WTC11 (cell line): Measurements from ENCODE around the gene NELFCD. TPM values are rescaled to one million over a fixed set of nuclear protein-coding genes. Genes with fewer than 3 reads are reported as not detected.

ENCODE experiments used
- ATAC-seq: fragments of 200-7000 bp; cut with Tn5 transposase; 2 replicates; pipeline ENCODE4 v1.10.0; 2021; ENCODE audit warnings: mild to moderate bottlenecking, moderate library complexity
- CTCF ChIA-PET: fragments of 300-600 bp; sonication (Branson Sonifier 250); formaldehyde crosslinking; loops from one replicate; lab custom pipeline; 2021; ENCODE audit warnings: antibody characterized with exemption; lab: Charles Lee
- POLR2A ChIA-PET: fragments of 350-600 bp; sonication (Branson Sonifier 250); formaldehyde crosslinking; loops from one replicate; lab custom pipeline; 2021; ENCODE audit warnings: antibody characterized with exemption; lab: Charles Lee
- DNase-seq: peaks from one replicate; pipeline ENCODE4 v3.0.0; 2021; ENCODE audit warnings: low spot score
- H3K27ac Mint-ChIP-seq: 2 replicates; pipeline ENCODE4 v1.8.0; 2021; ENCODE audit warnings: mixed read lengths
- H3K27me3 Mint-ChIP-seq: 2 replicates; pipeline ENCODE4 v1.8.0; 2021; ENCODE audit warnings: low read depth, mild to moderate bottlenecking, moderate library complexity, mixed read lengths
- H3K36me3 Mint-ChIP-seq: 2 replicates; pipeline ENCODE4 v1.8.0; 2021; ENCODE audit warnings: mixed read lengths
- H3K4me1 Mint-ChIP-seq: 2 replicates; pipeline ENCODE4 v1.8.0; 2022; ENCODE audit warnings: mixed read lengths
- H3K4me3 Mint-ChIP-seq: 2 replicates; pipeline ENCODE4 v1.8.0; 2021; ENCODE audit warnings: mild to moderate bottlenecking, moderate library complexity, mixed read lengths
- H3K9me3 Mint-ChIP-seq: 2 replicates; pipeline ENCODE4 v1.8.0; 2021; ENCODE audit warnings: mixed read lengths
- ATF1 ChIP-seq: sonication (generic); formaldehyde crosslinking; IDR thresholded peaks from 2 replicates; pipeline ENCODE4 v1.8.1; 2023; ENCODE audit warnings: mild to moderate bottlenecking, moderate library complexity, missing genetic modification reagents
- ETV6 ChIP-seq: sonication (generic); formaldehyde crosslinking; IDR thresholded peaks from 2 replicates; pipeline ENCODE4 v1.8.1; 2022; ENCODE audit warnings: mild to moderate bottlenecking, missing genetic modification reagents
- HMGA2 ChIP-seq: fragments of 250-450 bp; sonication (Bioruptor Pico); IDR thresholded peaks from 2 replicates; pipeline ENCODE4 v1.4.0; 2021; ENCODE audit warnings: mild to moderate bottlenecking, moderate library complexity
- KAT7 ChIP-seq: sonication (generic); formaldehyde crosslinking; IDR thresholded peaks from 2 replicates; pipeline ENCODE4 v1.8.1; 2023; ENCODE audit warnings: missing genetic modification reagents, mild to moderate bottlenecking, borderline replicate concordance
- MXD4 ChIP-seq: fragments of 250-450 bp; sonication (Bioruptor Pico); IDR thresholded peaks from 2 replicates; pipeline ENCODE4 v1.8.0; 2021; ENCODE audit warnings: mild to moderate bottlenecking, moderate library complexity, borderline replicate concordance
- NR3C1 ChIP-seq: sonication (generic); formaldehyde crosslinking; conservative IDR thresholded peaks from 2 replicates; pipeline ENCODE4 v1.8.1; 2023; ENCODE audit warnings: low read depth, mild to moderate bottlenecking, missing genetic modification reagents
- PRRX2 ChIP-seq: fragments of 250-450 bp; sonication (Bioruptor Pico); IDR thresholded peaks from 2 replicates; pipeline ENCODE4 v1.8.0; 2021; ENCODE audit warnings: mild to moderate bottlenecking
- RORB ChIP-seq: fragments of 250-450 bp; sonication (Bioruptor Pico); IDR thresholded peaks from 2 replicates; pipeline ENCODE4 v1.9.0; 2021; ENCODE audit warnings: mild to moderate bottlenecking
- SMAD3 ChIP-seq: sonication (generic); formaldehyde crosslinking; IDR thresholded peaks from 2 replicates; pipeline ENCODE4 v1.8.0; 2022; ENCODE audit warnings: missing genetic modification reagents, mild to moderate bottlenecking, borderline replicate concordance
- SP1 ChIP-seq: sonication (generic); formaldehyde crosslinking; conservative IDR thresholded peaks from 2 replicates; pipeline ENCODE4 v1.8.1; 2022; ENCODE audit warnings: missing genetic modification reagents
- TCF7 ChIP-seq: sonication (generic); formaldehyde crosslinking; IDR thresholded peaks from 2 replicates; pipeline ENCODE4 v1.8.0; 2022; ENCODE audit warnings: mild to moderate bottlenecking, low read depth, missing genetic modification reagents, moderate library complexity
- ZNF121 ChIP-seq: sonication (generic); formaldehyde crosslinking; IDR thresholded peaks from 2 replicates; pipeline ENCODE4 v1.8.0; 2023; ENCODE audit warnings: missing genetic modification reagents
- ZNF317 ChIP-seq: sonication (generic); formaldehyde crosslinking; IDR thresholded peaks from 2 replicates; pipeline ENCODE4 v1.8.1; 2023; ENCODE audit warnings: low read depth, mild to moderate bottlenecking, moderate library complexity, missing genetic modification reagents, borderline replicate concordance
- ZNF671 ChIP-seq: fragments of 250-450 bp; sonication (Bioruptor Pico); IDR thresholded peaks from 2 replicates; pipeline ENCODE4 v1.8.0; 2021; ENCODE audit warnings: mild to moderate bottlenecking
- total RNA-seq: library from RNA; stranded (reverse); gene quantifications from 3 replicates; pipeline ENCODE4 v1.2.3, GENCODE V29; 2021
- TF ChIP-seq, protein P1 (sequence below): sonication (generic); formaldehyde crosslinking; IDR thresholded peaks from 2 replicates; pipeline ENCODE4 v1.8.1; 2023; ENCODE audit warnings: mild to moderate bottlenecking, missing genetic modification reagents, moderate library complexity
- TF ChIP-seq, protein P2 (sequence below): sonication (generic); formaldehyde crosslinking; IDR thresholded peaks from 2 replicates; pipeline ENCODE4 v1.8.1; 2023; ENCODE audit warnings: mild to moderate bottlenecking, missing genetic modification reagents
- TF ChIP-seq, protein P3 (sequence below): fragments of 250-450 bp; sonication (Bioruptor Pico); IDR thresholded peaks from 2 replicates; pipeline ENCODE4 v1.9.0; 2021; ENCODE audit warnings: mild to moderate bottlenecking
- TF ChIP-seq, protein P4 (sequence below): sonication (generic); formaldehyde crosslinking; IDR thresholded peaks from 2 replicates; pipeline ENCODE4 v1.8.0; 2022; ENCODE audit warnings: mild to moderate bottlenecking, missing genetic modification reagents
- TF ChIP-seq, protein P5 (sequence below): sonication (generic); formaldehyde crosslinking; IDR thresholded peaks from 2 replicates; pipeline ENCODE4 v1.8.1; 2022; ENCODE audit warnings: missing genetic modification reagents, borderline replicate concordance
- TF ChIP-seq, protein P6 (sequence below): sonication (generic); formaldehyde crosslinking; IDR thresholded peaks from 2 replicates; pipeline ENCODE4 v1.8.0; 2023; ENCODE audit warnings: missing genetic modification reagents
- TF ChIP-seq, protein P7 (sequence below): sonication (generic); formaldehyde crosslinking; IDR thresholded peaks from 2 replicates; pipeline ENCODE4 v1.8.0; 2022; ENCODE audit warnings: mild to moderate bottlenecking, missing genetic modification reagents
- TF ChIP-seq, protein P8 (sequence below): sonication (generic); formaldehyde crosslinking; IDR thresholded peaks from 2 replicates; pipeline ENCODE4 v1.8.0; 2022; ENCODE audit warnings: mild to moderate bottlenecking, missing genetic modification reagents
- TF ChIP-seq, protein P9 (sequence below): fragments of 250-450 bp; sonication (Bioruptor Pico); IDR thresholded peaks from 2 replicates; pipeline ENCODE4 v1.9.0; 2021; ENCODE audit warnings: mild to moderate bottlenecking
- TF ChIP-seq, protein P10 (sequence below): sonication (generic); formaldehyde crosslinking; IDR thresholded peaks from 2 replicates; pipeline ENCODE4 v1.8.1; 2023; ENCODE audit warnings: mild to moderate bottlenecking, missing genetic modification reagents, moderate library complexity

NELFCD gene
- total RNA-seq, 1 experiment from 2014 or later, result 66.9 TPM

DNA sequence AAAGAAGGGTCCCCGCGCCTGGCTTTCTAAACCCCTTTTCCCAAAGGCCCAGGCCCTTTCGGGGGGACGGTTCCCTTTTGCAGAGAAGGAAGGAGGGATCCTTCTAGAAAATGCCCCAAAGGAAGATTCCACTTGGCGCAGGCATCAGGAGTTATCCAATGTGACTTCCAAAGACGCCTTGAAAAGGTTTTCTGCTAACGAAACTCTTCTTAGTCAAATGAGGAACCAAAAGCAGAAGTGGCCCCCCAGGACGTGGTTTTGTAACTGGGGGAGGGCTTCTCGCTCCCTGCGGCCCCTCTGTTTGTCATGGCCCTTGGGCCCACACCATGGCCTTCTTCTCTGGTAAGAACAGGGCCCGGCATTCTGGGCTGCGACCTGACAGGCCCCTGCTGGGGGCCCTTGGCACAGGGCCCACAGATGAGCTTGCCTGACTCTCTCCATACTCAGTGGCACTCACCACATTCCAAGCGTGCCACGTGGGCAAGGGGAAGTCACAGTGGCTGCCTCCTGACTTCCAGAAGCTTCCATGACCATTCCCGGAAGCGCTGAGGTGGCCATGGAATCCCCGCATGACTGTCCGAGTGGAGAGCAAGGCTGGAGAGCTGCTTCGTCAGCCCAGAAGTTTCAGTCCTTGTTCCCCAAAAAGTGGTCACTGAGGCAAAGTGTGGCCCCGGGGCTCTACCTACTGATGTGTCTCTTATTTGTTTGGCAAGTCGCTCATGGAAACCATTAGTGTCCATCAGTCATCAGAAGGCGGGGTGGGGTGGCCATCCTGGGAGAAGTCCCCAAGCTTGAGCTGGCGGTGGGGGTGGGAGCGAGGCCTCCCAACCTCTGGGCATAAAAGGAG is 26.8 kb downstream of the NELFCD start (continued):
- TF ChIP-seq, protein P1, sequence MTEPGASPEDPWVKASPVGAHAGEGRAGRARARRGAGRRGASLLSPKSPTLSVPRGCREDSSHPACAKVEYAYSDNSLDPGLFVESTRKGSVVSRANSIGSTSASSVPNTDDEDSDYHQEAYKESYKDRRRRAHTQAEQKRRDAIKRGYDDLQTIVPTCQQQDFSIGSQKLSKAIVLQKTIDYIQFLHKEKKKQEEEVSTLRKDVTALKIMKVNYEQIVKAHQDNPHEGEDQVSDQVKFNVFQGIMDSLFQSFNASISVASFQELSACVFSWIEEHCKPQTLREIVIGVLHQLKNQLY, result no peak
- TF ChIP-seq ETV6 (CRISPR knock-in tag), result no peak
- no peak for TF ChIP-seq HMGA2 (CRISPR knock-in tag)
- TF ChIP-seq, protein P2, sequence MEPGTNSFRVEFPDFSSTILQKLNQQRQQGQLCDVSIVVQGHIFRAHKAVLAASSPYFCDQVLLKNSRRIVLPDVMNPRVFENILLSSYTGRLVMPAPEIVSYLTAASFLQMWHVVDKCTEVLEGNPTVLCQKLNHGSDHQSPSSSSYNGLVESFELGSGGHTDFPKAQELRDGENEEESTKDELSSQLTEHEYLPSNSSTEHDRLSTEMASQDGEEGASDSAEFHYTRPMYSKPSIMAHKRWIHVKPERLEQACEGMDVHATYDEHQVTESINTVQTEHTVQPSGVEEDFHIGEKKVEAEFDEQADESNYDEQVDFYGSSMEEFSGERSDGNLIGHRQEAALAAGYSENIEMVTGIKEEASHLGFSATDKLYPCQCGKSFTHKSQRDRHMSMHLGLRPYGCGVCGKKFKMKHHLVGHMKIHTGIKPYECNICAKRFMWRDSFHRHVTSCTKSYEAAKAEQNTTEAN (CRISPR knock-in tag), result no peak
- TF ChIP-seq PRRX2 (CRISPR knock-in tag), result no peak
- TF ChIP-seq, protein P3, sequence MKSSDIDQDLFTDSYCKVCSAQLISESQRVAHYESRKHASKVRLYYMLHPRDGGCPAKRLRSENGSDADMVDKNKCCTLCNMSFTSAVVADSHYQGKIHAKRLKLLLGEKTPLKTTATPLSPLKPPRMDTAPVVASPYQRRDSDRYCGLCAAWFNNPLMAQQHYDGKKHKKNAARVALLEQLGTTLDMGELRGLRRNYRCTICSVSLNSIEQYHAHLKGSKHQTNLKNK (CRISPR knock-in tag), result no peak
- TF ChIP-seq, protein P4, sequence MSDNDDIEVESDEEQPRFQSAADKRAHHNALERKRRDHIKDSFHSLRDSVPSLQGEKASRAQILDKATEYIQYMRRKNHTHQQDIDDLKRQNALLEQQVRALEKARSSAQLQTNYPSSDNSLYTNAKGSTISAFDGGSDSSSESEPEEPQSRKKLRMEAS (CRISPR knock-in tag), result no peak
- no peak for TF ChIP-seq ZNF317

DNA sequence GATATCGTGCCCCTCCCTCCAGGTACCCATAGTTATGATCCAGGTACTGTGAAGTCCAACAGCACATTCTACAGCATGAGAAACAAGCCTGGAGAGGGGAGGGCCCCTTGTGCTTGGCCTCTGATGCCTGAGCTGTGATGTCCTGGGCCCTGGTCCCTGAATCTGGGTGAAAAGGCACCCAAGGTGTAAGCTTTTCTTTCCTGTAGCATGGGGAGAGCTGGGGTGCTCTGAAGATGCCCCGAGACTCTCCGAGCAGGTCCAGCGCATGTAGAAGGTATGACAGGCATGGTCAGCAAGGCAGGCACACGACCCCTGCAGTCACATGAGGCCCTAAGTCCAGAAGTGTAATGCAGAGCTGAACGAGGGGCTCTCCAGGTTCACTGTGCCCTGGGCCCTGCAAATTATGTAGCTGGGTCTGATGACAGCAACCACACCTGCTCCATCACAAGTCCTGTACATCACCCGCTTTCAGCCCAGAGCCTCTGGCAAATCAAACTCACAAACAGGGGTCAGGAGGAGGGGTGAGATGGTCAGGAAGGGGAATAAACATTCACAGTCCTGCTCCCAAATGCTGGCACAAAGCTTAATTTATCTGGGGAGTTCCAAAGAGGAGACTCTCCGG is 27.8 kb downstream of the NELFCD start:
- no peak for DNase-seq
- no peak overlapping the region for H3K27ac Mint-ChIP-seq
- no peaks in the 10 kb centered on the region for H3K9me3 Mint-ChIP-seq
- no peak for ATAC-seq
- peaks cover 33% of the 10 kb centered on the region for H3K27me3 Mint-ChIP-seq
- ChIA-PET CTCF (interaction anchor here (0.6 to 0.8 kb wide), 2 partner anchors 23 to 800 kb away, joined by 3 read pairs; partner anchors contain the start of gene ATP5F1E), POLR2A (interaction anchor here (1.1 kb wide), 1 partner anchor 14 kb away, joined by 8 read pairs; no protein-coding TSS in a partner anchor)
- peaks cover 25% of the 10 kb centered on the region for H3K4me1 Mint-ChIP-seq
- H3K36me3 Mint-ChIP-seq, result no peaks in the 10 kb centered on the region
- H3K4me3 Mint-ChIP-seq, result no peak overlapping the region
- TF ChIP-seq NR3C1 (CRISPR knock-in tag) (no peak), KAT7 (CRISPR knock-in tag) (no peak), RORB (CRISPR knock-in tag) (no peak), ZNF121 (CRISPR knock-in tag) (no peak), MXD4 (CRISPR knock-in tag) (no peak), HMGA2 (CRISPR knock-in tag) (no peak), TCF7 (CRISPR knock-in tag) (no peak), ATF1 (no peak), SMAD3 (no peak), ZNF671 (CRISPR knock-in tag) (no peak), SP1 (CRISPR knock-in tag) (no peak)
- TF ChIP-seq, protein P5, sequence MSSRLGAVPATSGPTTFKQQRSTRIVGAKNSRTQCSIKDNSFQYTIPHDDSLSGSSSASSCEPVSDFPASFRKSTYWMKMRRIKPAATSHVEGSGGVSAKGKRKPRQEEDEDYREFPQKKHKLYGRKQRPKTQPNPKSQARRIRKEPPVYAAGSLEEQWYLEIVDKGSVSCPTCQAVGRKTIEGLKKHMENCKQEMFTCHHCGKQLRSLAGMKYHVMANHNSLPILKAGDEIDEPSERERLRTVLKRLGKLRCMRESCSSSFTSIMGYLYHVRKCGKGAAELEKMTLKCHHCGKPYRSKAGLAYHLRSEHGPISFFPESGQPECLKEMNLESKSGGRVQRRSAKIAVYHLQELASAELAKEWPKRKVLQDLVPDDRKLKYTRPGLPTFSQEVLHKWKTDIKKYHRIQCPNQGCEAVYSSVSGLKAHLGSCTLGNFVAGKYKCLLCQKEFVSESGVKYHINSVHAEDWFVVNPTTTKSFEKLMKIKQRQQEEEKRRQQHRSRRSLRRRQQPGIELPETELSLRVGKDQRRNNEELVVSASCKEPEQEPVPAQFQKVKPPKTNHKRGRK, result no peak
- TF ChIP-seq, protein P6, sequence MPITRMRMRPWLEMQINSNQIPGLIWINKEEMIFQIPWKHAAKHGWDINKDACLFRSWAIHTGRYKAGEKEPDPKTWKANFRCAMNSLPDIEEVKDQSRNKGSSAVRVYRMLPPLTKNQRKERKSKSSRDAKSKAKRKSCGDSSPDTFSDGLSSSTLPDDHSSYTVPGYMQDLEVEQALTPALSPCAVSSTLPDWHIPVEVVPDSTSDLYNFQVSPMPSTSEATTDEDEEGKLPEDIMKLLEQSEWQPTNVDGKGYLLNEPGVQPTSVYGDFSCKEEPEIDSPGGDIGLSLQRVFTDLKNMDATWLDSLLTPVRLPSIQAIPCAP, result no peak
- TF ChIP-seq, protein P7, sequence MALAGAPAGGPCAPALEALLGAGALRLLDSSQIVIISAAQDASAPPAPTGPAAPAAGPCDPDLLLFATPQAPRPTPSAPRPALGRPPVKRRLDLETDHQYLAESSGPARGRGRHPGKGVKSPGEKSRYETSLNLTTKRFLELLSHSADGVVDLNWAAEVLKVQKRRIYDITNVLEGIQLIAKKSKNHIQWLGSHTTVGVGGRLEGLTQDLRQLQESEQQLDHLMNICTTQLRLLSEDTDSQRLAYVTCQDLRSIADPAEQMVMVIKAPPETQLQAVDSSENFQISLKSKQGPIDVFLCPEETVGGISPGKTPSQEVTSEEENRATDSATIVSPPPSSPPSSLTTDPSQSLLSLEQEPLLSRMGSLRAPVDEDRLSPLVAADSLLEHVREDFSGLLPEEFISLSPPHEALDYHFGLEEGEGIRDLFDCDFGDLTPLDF (CRISPR knock-in tag), result no peak
- TF ChIP-seq, protein P8, sequence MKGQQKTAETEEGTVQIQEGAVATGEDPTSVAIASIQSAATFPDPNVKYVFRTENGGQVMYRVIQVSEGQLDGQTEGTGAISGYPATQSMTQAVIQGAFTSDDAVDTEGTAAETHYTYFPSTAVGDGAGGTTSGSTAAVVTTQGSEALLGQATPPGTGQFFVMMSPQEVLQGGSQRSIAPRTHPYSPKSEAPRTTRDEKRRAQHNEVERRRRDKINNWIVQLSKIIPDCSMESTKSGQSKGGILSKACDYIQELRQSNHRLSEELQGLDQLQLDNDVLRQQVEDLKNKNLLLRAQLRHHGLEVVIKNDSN (CRISPR knock-in tag), result no peak
- TF ChIP-seq, protein P9, sequence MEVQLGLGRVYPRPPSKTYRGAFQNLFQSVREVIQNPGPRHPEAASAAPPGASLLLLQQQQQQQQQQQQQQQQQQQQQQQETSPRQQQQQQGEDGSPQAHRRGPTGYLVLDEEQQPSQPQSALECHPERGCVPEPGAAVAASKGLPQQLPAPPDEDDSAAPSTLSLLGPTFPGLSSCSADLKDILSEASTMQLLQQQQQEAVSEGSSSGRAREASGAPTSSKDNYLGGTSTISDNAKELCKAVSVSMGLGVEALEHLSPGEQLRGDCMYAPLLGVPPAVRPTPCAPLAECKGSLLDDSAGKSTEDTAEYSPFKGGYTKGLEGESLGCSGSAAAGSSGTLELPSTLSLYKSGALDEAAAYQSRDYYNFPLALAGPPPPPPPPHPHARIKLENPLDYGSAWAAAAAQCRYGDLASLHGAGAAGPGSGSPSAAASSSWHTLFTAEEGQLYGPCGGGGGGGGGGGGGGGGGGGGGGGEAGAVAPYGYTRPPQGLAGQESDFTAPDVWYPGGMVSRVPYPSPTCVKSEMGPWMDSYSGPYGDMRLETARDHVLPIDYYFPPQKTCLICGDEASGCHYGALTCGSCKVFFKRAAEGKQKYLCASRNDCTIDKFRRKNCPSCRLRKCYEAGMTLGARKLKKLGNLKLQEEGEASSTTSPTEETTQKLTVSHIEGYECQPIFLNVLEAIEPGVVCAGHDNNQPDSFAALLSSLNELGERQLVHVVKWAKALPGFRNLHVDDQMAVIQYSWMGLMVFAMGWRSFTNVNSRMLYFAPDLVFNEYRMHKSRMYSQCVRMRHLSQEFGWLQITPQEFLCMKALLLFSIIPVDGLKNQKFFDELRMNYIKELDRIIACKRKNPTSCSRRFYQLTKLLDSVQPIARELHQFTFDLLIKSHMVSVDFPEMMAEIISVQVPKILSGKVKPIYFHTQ (CRISPR knock-in tag), result no peak
- TF ChIP-seq, protein P10, sequence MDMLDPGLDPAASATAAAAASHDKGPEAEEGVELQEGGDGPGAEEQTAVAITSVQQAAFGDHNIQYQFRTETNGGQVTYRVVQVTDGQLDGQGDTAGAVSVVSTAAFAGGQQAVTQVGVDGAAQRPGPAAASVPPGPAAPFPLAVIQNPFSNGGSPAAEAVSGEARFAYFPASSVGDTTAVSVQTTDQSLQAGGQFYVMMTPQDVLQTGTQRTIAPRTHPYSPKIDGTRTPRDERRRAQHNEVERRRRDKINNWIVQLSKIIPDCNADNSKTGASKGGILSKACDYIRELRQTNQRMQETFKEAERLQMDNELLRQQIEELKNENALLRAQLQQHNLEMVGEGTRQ, result no peak
